IMR-90 (cell line): ENCODE measurements around the gene SPPL2A. TPM values are rescaled to one million over a fixed set of nuclear protein-coding genes. Genes with fewer than 3 reads are reported as not detected.

Source experiments
- ATAC-seq: fragments of 200-7000 bp; cut with Tn5 transposase; 2 replicates; pipeline ENCODE4 v1.9.1; 2020; ENCODE audit warnings: low read depth, mild to moderate bottlenecking, moderate library complexity
- BruUV-seq: library from RNA; stranded (reverse); fragments of 400-500 nt; replicated peaks from 2 replicates; lab custom pipeline; 2021; lab: Mats Ljungman, UMichigan
- CTCF ChIA-PET: fragments of 300-600 bp; formaldehyde crosslinking; extraction: SDS; loops from one replicate; lab custom pipeline; 2021; ENCODE audit warnings: antibody characterized with exemption; lab: Yijun Ruan, JAX
- POLR2A ChIA-PET: fragments of 300-600 bp; sonication (Branson Sonifier 250); formaldehyde crosslinking; loops from one replicate; lab custom pipeline; 2022; ENCODE audit warnings: antibody characterized with exemption; ENCODE audit not compliant: unreplicated experiment; lab: Charles Lee
- DNase-seq: peaks from one replicate; pipeline ENCODE4 v3.0.0; 2013
- H2AFZ ChIP-seq: replicated peaks from 2 replicates; pipeline ENCODE3; 2013; ENCODE audit warnings: low read length, mild to moderate bottlenecking; ENCODE audit not compliant: poor library complexity
- H2AK5ac ChIP-seq: 2 replicates; pipeline ENCODE4 v1.6.1; 2013; ENCODE audit warnings: low read depth, low read length, inconsistent platforms
- H2AK9ac ChIP-seq: replicated peaks from 2 replicates; pipeline ENCODE3; 2013; ENCODE audit warnings: mild to moderate bottlenecking, low read depth, low read length, moderate library complexity; ENCODE audit not compliant: poor library complexity
- H2BK120ac ChIP-seq: 2 replicates; pipeline ENCODE4 v1.6.1; 2013; ENCODE audit warnings: low read depth, low read length, inconsistent platforms
- H2BK15ac ChIP-seq: 3 replicates; pipeline ENCODE4 v1.6.1; 2013; ENCODE audit warnings: low read depth, low read length, inconsistent platforms
- H2BK20ac ChIP-seq: 2 replicates; pipeline ENCODE4 v1.6.1; 2013; ENCODE audit warnings: low read depth, mild to moderate bottlenecking, inconsistent platforms, low read length, moderate library complexity
- H2BK5ac ChIP-seq: 2 replicates; pipeline ENCODE4 v1.6.1; 2013; ENCODE audit warnings: mild to moderate bottlenecking, low read depth, low read length, inconsistent platforms; ENCODE audit not compliant: poor library complexity, severe bottlenecking
- H3K14ac ChIP-seq: replicated peaks from 2 replicates; pipeline ENCODE4 v1.6.1; 2013; ENCODE audit warnings: low read depth, low read length, inconsistent platforms
- H3K18ac ChIP-seq: 2 replicates; pipeline ENCODE4 v1.6.1; 2013; ENCODE audit warnings: low read depth, low read length, control low read depth
- H3K23ac ChIP-seq: 2 replicates; pipeline ENCODE4 v1.6.1; 2013; ENCODE audit warnings: low read depth, low read length, inconsistent platforms
- H3K27ac ChIP-seq: 2 replicates; pipeline ENCODE4 v1.5.1; 2013; ENCODE audit warnings: mild to moderate bottlenecking, control low read depth, low read length; ENCODE audit not compliant: insufficient read depth
- H3K27me3 ChIP-seq: 2 replicates; pipeline ENCODE4 v1.6.1; 2013; ENCODE audit warnings: low read length; ENCODE audit not compliant: control insufficient read depth, insufficient read depth
- H3K36me3 ChIP-seq: 2 replicates; pipeline ENCODE4 v1.6.1; 2013; ENCODE audit warnings: low read length, mixed read lengths; ENCODE audit not compliant: control insufficient read depth, insufficient read depth
- H3K4ac ChIP-seq: 2 replicates; pipeline ENCODE4 v1.6.1; 2013; ENCODE audit warnings: low read depth, low read length, inconsistent platforms
- H3K4me1 ChIP-seq: 2 replicates; pipeline ENCODE4 v1.6.1; 2013; ENCODE audit warnings: low read length, mixed read lengths; ENCODE audit not compliant: control insufficient read depth, insufficient read depth
- H3K4me2 ChIP-seq: 2 replicates; pipeline ENCODE4 v1.6.1; 2013; ENCODE audit warnings: low read depth, mild to moderate bottlenecking, control low read depth, low read length, moderate library complexity
- H3K4me3 ChIP-seq: 2 replicates; pipeline ENCODE4 v1.5.1; 2013; ENCODE audit warnings: low read depth, mild to moderate bottlenecking, control low read depth, low read length, moderate library complexity; ENCODE audit not compliant: insufficient read depth
- H3K56ac ChIP-seq: 2 replicates; pipeline ENCODE4 v1.6.1; 2013; ENCODE audit warnings: low read length, inconsistent platforms; ENCODE audit not compliant: insufficient read depth; ENCODE audit errors: extremely low read depth
- H3K79me1 ChIP-seq, 2 experiments: 2 replicates each; pipeline ENCODE4 v1.6.1; 2013; ENCODE audit warnings: low read length in 2 of 2, inconsistent platforms in 1 of 2, low read depth in 1 of 2
- H3K9ac ChIP-seq: 2 replicates; pipeline ENCODE4 v1.6.1; 2013; ENCODE audit warnings: low read depth, low read length, control low read depth
- H3K9me1 ChIP-seq: 2 replicates; pipeline ENCODE4 v1.6.1; 2013; ENCODE audit warnings: low read length, inconsistent platforms; ENCODE audit not compliant: insufficient read depth
- H3K9me3 ChIP-seq: 2 replicates; pipeline ENCODE4 v1.6.1; 2013; ENCODE audit warnings: low read length; ENCODE audit not compliant: control insufficient read depth, insufficient read depth
- H4K20me1 ChIP-seq: 2 replicates; pipeline ENCODE4 v1.6.1; 2013; ENCODE audit warnings: low read length, inconsistent platforms; ENCODE audit not compliant: insufficient read depth
- H4K5ac ChIP-seq: 2 replicates; pipeline ENCODE4 v1.6.1; 2013; ENCODE audit warnings: mild to moderate bottlenecking, low read depth, low read length, control low read depth
- H4K8ac ChIP-seq, 2 experiments: 2 replicates each; pipeline ENCODE4 v1.6.1; 2013; ENCODE audit warnings: low read depth in 2 of 2, low read length in 2 of 2, control low read depth in 1 of 2, inconsistent platforms in 1 of 2
- H4K91ac ChIP-seq: 2 replicates; pipeline ENCODE4 v1.6.1; 2013; ENCODE audit warnings: low read depth, low read length, inconsistent platforms; ENCODE audit not compliant: insufficient read depth
- MAZ ChIP-seq: IDR thresholded peaks from 2 replicates; pipeline ENCODE4 v1.6.1; 2012; ENCODE audit warnings: low read depth, mild to moderate bottlenecking, low read length, improper control_type of control experiment, moderate library complexity, borderline replicate concordance
- WGBS, 2 experiments: methylation state at CpG; one replicate each; pipeline versions ENCODE4 v1.1.5 to v1.1.7; 2013; ENCODE audit warnings: missing lambda C conversion rate in 2 of 2; ENCODE audit not compliant: insufficient read length in 1 of 2; ENCODE audit errors: extremely low coverage in 2 of 2; 5-methylcytosine and 5-hydroxymethylcytosine counted together
- dilution Hi-C: fragments of 300-500 bp; cut with HindIII; formaldehyde crosslinking; loops from one replicate; pipeline ENCODE4 v1.14.3; 2018; ENCODE audit warnings: low sequenced_read_pairs; ENCODE audit not compliant: unreplicated experiment
- in situ Hi-C: fragments of 300-500 bp; cut with MboI; formaldehyde crosslinking; loops from 3 replicates; pipeline ENCODE4 v1.14.3; 2019; ENCODE audit warnings: low sequenced_read_pairs, inconsistent platforms, mixed read lengths
- intact Hi-C: fragments of 100-400 bp; cut with micrococcal nuclease; formaldehyde crosslinking; loops from 2 replicates; pipeline ENCODE4 v1.10.0; 2022
- polyA plus RNA-seq, 3 experiments: library from polyadenylated mRNA; depleted of rRNA; stranded (reverse); fragments of >200 nt; gene quantifications; 2 replicates each; pipeline ENCODE4 v1.2.3, GENCODE V29; 2012; ENCODE audit warnings: low replicate concordance in 1 of 3
- total RNA-seq: library from RNA; depleted of rRNA; stranded (reverse); fragments of >200 nt; gene quantifications from 2 replicates; pipeline ENCODE4 v1.2.3, GENCODE V29; 2012

SPPL2A gene
- total and polyA plus RNA-seq, 2 of the 4 experiments (the other 2 are of a cell fraction), result 29.2 to 53.8 TPM

DNA sequence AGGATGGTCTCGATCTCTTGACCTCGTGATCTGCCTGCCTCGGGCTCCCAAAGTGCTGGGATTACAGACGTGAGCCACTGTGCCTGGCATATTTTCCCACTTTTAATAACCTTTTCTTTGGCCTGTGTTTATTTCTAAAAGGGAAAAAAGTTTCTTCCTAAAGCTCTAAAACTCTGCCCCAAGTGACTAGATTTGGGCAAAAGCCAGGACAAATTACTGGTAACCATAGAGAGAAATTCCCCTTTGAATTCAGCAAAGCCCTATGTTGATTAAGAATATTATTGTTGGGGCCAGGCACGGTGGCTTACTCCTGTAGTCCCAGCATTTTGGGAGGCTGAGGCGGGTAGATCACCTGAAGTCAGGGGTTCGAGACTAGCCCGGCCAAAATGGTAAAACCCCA is 67.4 kb downstream of the SPPL2A start:
- dilution Hi-C loops (no loop called here), intact Hi-C loops (no loop called here), in situ Hi-C loops (no loop called here)
- Histone ChIP-seq H2BK20ac (no peak overlapping the region), H3K27ac (no peak overlapping the region), H2BK5ac (no peak overlapping the region), H3K9ac (no peak overlapping the region), H2AK9ac (no peak overlapping the region), H2AK5ac (no peak overlapping the region), H2AFZ (no peak overlapping the region), H3K4ac (no peak overlapping the region), H3K56ac (no peak overlapping the region), H3K9me3 (no peaks in the 10 kb centered on the region), H4K8ac (no peak overlapping the region), H3K4me3 (no peak overlapping the region), H3K27me3 (no peaks in the 10 kb centered on the region), H3K36me3 (no peaks in the 10 kb centered on the region), H3K9me1 (peaks cover 5% of the 10 kb centered on the region; the same call in 1 of the 2 replicates), H3K79me1 (no peaks in the 10 kb centered on the region; a peak in 1 of 4 replicates), H2BK120ac (no peak overlapping the region), H3K14ac (no peak overlapping the region), H3K18ac (no peak overlapping the region), H3K4me2 (no peak overlapping the region), H4K91ac (no peak overlapping the region), H4K5ac (no peak overlapping the region), H3K23ac (no peak overlapping the region), H3K4me1 (peaks cover 4% of the 10 kb centered on the region), H4K20me1 (no peaks in the 10 kb centered on the region), H2BK15ac (no peak overlapping the region)
- CTCF ChIA-PET, result interaction anchor here (1.0 kb wide), 1 partner anchor 188 kb away, joined by 3 read pairs; no protein-coding TSS in a partner anchor
- no CpG with 5 or more reads among the region's 8 CpGs for WGBS, 2 experiments
- POLR2A ChIA-PET, result no interaction called here
- DNase-seq (no peak), ATAC-seq (no peak)
- no TSS peak for BruUV-seq
- TF ChIP-seq MAZ, result no peak
